ENCODE results near the gene THBS1.

Gene THBS1

DNA sequence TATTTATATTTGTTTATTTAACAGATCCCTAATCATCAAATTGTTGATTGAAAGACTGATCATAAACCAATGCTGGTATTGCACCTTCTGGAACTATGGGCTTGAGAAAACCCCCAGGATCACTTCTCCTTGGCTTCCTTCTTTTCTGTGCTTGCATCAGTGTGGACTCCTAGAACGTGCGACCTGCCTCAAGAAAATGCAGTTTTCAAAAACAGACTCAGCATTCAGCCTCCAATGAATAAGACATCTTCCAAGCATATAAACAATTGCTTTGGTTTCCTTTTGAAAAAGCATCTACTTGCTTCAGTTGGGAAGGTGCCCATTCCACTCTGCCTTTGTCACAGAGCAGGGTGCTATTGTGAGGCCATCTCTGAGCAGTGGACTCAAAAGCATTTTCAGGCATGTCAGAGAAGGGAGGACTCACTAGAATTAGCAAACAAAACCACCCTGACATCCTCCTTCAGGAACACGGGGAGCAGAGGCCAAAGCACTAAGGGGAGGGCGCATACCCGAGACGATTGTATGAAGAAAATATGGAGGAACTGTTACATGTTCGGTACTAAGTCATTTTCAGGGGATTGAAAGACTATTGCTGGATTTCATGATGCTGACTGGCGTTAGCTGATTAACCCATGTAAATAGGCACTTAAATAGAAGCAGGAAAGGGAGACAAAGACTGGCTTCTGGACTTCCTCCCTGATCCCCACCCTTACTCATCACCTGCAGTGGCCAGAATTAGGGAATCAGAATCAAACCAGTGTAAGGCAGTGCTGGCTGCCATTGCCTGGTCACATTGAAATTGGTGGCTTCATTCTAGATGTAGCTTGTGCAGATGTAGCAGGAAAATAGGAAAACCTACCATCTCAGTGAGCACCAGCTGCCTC, 14.7 kb downstream of the THBS1 start:
- Histone ChIP-seq H3K9ac (ENCODE audit: low read length) (no peak overlapping the region), H4K20me1 (ENCODE audit: insufficient read depth, low read length) (no peaks in the 10 kb centered on the region), H3K4me3 (ENCODE audit: low read depth, low read length, poor library complexity, severe bottlenecking) (no peak overlapping the region), H3K27ac (ENCODE audit: low read depth, low read length, poor library complexity, severe bottlenecking) (no peak overlapping the region), H3K4me2 (ENCODE audit: low read length) (no peak overlapping the region), H3K79me2 (ENCODE audit: insufficient read depth, low read length) (no peaks in the 10 kb centered on the region), H3F3A (ENCODE audit: insufficient read depth, low read length) (no peaks in the 10 kb centered on the region), H2AFZ (ENCODE audit: low read length) (no peak overlapping the region), H3K4me1 (ENCODE audit: insufficient read depth, low read length, severe bottlenecking) (no peaks in the 10 kb centered on the region), H3K36me3 (ENCODE audit: insufficient read depth, low read length) (no peaks in the 10 kb centered on the region), H3K9me3 (ENCODE audit: low read length) (no peaks in the 10 kb centered on the region), H3K27me3 (ENCODE audit: insufficient read depth, low read length) (no peaks in the 10 kb centered on the region), H3K9me2 (ENCODE audit: low read depth, low read length) (no peaks in the 10 kb centered on the region)
- TF ChIP-seq EZH2 (IDR thresholded peaks at IDR 0.05; ENCODE audit: borderline replicate concordance, low read length) = no peak
- TF ChIP-seq, protein P1, sequence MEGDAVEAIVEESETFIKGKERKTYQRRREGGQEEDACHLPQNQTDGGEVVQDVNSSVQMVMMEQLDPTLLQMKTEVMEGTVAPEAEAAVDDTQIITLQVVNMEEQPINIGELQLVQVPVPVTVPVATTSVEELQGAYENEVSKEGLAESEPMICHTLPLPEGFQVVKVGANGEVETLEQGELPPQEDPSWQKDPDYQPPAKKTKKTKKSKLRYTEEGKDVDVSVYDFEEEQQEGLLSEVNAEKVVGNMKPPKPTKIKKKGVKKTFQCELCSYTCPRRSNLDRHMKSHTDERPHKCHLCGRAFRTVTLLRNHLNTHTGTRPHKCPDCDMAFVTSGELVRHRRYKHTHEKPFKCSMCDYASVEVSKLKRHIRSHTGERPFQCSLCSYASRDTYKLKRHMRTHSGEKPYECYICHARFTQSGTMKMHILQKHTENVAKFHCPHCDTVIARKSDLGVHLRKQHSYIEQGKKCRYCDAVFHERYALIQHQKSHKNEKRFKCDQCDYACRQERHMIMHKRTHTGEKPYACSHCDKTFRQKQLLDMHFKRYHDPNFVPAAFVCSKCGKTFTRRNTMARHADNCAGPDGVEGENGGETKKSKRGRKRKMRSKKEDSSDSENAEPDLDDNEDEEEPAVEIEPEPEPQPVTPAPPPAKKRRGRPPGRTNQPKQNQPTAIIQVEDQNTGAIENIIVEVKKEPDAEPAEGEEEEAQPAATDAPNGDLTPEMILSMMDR (IDR thresholded peaks at IDR 0.05; ENCODE audit: low read length) = no peak

DNA sequence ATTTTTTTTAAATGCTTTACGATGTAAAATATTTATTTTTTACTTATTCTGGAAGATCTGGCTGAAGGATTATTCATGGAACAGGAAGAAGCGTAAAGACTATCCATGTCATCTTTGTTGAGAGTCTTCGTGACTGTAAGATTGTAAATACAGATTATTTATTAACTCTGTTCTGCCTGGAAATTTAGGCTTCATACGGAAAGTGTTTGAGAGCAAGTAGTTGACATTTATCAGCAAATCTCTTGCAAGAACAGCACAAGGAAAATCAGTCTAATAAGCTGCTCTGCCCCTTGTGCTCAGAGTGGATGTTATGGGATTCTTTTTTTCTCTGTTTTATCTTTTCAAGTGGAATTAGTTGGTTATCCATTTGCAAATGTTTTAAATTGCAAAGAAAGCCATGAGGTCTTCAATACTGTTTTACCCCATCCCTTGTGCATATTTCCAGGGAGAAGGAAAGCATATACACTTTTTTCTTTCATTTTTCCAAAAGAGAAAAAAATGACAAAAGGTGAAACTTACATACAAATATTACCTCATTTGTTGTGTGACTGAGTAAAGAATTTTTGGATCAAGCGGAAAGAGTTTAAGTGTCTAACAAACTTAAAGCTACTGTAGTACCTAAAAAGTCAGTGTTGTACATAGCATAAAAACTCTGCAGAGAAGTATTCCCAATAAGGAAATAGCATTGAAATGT, 15.6 kb downstream of the THBS1 start:
- no peak overlapping the region for H3K4me3 ChIP-seq (ENCODE audit: low read depth, low read length, poor library complexity, severe bottlenecking)
- no peak for TF ChIP-seq EZH2 (IDR thresholded peaks at IDR 0.05; ENCODE audit: borderline replicate concordance, low read length)
- TF ChIP-seq, protein P1 (IDR thresholded peaks at IDR 0.05; ENCODE audit: low read length) = no peak
- H3K9me2 ChIP-seq (ENCODE audit: low read depth, low read length) = no peaks in the 10 kb centered on the region
- H3K27ac ChIP-seq (ENCODE audit: low read depth, low read length, poor library complexity, severe bottlenecking) = no peak overlapping the region
- H3K9ac ChIP-seq (ENCODE audit: low read length) = no peak overlapping the region
- no peak overlapping the region for H2AFZ ChIP-seq (ENCODE audit: low read length)
- H3K79me2 ChIP-seq (ENCODE audit: insufficient read depth, low read length) = no peaks in the 10 kb centered on the region
- no peaks in the 10 kb centered on the region for H4K20me1 ChIP-seq (ENCODE audit: insufficient read depth, low read length)
- no peaks in the 10 kb centered on the region for H3K4me1 ChIP-seq (ENCODE audit: insufficient read depth, low read length, severe bottlenecking)
- H3K4me2 ChIP-seq (ENCODE audit: low read length) = no peak overlapping the region
- H3F3A ChIP-seq (ENCODE audit: insufficient read depth, low read length) = no peaks in the 10 kb centered on the region
- H3K27me3 ChIP-seq (ENCODE audit: insufficient read depth, low read length) = no peaks in the 10 kb centered on the region
- no peaks in the 10 kb centered on the region for H3K9me3 ChIP-seq (ENCODE audit: low read length)
- H3K36me3 ChIP-seq (ENCODE audit: insufficient read depth, low read length) = no peaks in the 10 kb centered on the region

DNA sequence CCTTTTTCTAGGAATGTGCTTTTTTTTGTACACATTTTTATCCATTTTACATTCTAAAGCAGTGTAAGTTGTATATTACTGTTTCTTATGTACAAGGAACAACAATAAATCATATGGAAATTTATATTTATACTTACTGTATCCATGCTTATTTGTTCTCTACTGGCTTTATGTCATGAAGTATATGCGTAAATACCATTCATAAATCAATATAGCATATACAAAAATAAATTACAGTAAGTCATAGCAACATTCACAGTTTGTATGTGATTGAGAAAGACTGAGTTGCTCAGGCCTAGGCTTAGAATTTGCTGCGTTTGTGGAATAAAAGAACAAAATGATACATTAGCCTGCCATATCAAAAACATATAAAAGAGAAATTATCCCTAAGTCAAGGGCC, 16.5 kb downstream of the THBS1 start:
- H3K9me2 ChIP-seq (ENCODE audit: low read depth, low read length) = no peaks in the 10 kb centered on the region
- H3K36me3 ChIP-seq (ENCODE audit: insufficient read depth, low read length) = no peaks in the 10 kb centered on the region
- H3K27me3 ChIP-seq (ENCODE audit: insufficient read depth, low read length) = no peaks in the 10 kb centered on the region
- TF ChIP-seq EZH2 (IDR thresholded peaks at IDR 0.05; ENCODE audit: borderline replicate concordance, low read length) = no peak
- TF ChIP-seq, protein P1 (IDR thresholded peaks at IDR 0.05; ENCODE audit: low read length) = no peak
- no peaks in the 10 kb centered on the region for H3F3A ChIP-seq (ENCODE audit: insufficient read depth, low read length)
- no peak overlapping the region for H2AFZ ChIP-seq (ENCODE audit: low read length)
- H3K79me2 ChIP-seq (ENCODE audit: insufficient read depth, low read length) = no peaks in the 10 kb centered on the region
- no peak overlapping the region for H3K4me3 ChIP-seq (ENCODE audit: low read depth, low read length, poor library complexity, severe bottlenecking)
- H3K27ac ChIP-seq (ENCODE audit: low read depth, low read length, poor library complexity, severe bottlenecking) = no peak overlapping the region
- no peak overlapping the region for H3K4me2 ChIP-seq (ENCODE audit: low read length)
- no peaks in the 10 kb centered on the region for H4K20me1 ChIP-seq (ENCODE audit: insufficient read depth, low read length)
- no peaks in the 10 kb centered on the region for H3K9me3 ChIP-seq (ENCODE audit: low read length)
- no peak overlapping the region for H3K9ac ChIP-seq (ENCODE audit: low read length)
- no peaks in the 10 kb centered on the region for H3K4me1 ChIP-seq (ENCODE audit: insufficient read depth, low read length, severe bottlenecking)
